OCI-LY7 (cell line): ENCODE data around the gene PEX14.

Source experiments
- EZH2phosphoT487 ChIP-seq: fragments of 200-600 bp; sonication (generic); IDR thresholded peaks from 2 replicates; pipeline ENCODE4 v1.6.1; 2018; ENCODE audit warnings: low read depth, borderline replicate concordance, mild to moderate bottlenecking, mixed run types, antibody characterized with exemption, low read length, moderate library complexity, mixed read lengths
- TF ChIP-seq, protein P1 (sequence below): fragments of 200-600 bp; sonication (generic); conservative IDR thresholded peaks from 2 replicates; pipeline ENCODE4 v1.5.1; 2014; ENCODE audit warnings: mild to moderate bottlenecking, antibody characterized with exemption, low read length, moderate library complexity, mixed read lengths

DNA sequence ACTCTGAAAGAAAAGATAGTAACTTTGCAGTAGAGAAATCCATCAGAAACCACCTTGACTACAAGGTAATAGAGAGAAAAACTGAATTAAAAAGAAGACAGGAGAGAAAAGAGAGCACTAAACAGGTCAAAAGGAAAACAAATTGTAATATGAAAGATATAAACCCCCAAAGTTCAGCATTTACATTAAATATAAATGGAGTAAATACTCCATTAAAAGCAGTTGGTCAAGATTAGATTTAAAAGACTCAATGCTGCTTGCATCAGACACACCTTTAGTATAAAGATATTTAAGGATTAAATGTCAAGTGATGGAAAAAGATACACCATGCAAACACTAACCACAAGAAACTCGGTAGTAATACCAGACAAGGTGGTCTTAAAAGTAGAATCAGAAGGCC lies 110.5 kb downstream of the PEX14 start:
- TF ChIP-seq, protein P1, sequence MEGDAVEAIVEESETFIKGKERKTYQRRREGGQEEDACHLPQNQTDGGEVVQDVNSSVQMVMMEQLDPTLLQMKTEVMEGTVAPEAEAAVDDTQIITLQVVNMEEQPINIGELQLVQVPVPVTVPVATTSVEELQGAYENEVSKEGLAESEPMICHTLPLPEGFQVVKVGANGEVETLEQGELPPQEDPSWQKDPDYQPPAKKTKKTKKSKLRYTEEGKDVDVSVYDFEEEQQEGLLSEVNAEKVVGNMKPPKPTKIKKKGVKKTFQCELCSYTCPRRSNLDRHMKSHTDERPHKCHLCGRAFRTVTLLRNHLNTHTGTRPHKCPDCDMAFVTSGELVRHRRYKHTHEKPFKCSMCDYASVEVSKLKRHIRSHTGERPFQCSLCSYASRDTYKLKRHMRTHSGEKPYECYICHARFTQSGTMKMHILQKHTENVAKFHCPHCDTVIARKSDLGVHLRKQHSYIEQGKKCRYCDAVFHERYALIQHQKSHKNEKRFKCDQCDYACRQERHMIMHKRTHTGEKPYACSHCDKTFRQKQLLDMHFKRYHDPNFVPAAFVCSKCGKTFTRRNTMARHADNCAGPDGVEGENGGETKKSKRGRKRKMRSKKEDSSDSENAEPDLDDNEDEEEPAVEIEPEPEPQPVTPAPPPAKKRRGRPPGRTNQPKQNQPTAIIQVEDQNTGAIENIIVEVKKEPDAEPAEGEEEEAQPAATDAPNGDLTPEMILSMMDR: no peak
- TF ChIP-seq EZH2phosphoT487: no peak
